ENCODE data around the gene ZNF844.
"Not testable (repeated sequence)": the region's sequence is repeated elsewhere in the genome, so short reads cannot be mapped to it uniquely, and the experiment has no call there.

The ZNF844 gene

GRCh38 chr19:12047868-12048267 is 16.7 kb upstream of the ZNF844 start:
- DNase-seq (ENCODE audit: insufficient read length, low spot score) (no peak), FAIRE-seq (no peak)
- TF ChIP-seq POU2F2 (IDR thresholded peaks at IDR 0.05; ENCODE audit: low read depth, low read length): no peak
- no peak for TF ChIP-seq PAX5 (IDR thresholded peaks at IDR 0.05; ENCODE audit: insufficient read depth, low read length, severe bottlenecking)
- TF ChIP-seq POLR2AphosphoS5 (IDR thresholded peaks at IDR 0.05; ENCODE audit: low read depth, low read length): no peak
- no peak for TF ChIP-seq POLR2A (IDR thresholded peaks at IDR 0.05; ENCODE audit: low read depth, low read length)

GRCh38 chr19:12052091-12052496 is 12.4 kb upstream of the ZNF844 start:
- peak; percentile 65 for FAIRE-seq
- no peak for TF ChIP-seq POLR2AphosphoS5 (IDR thresholded peaks at IDR 0.05; ENCODE audit: low read depth, low read length)
- TF ChIP-seq SPI1 (IDR thresholded peaks at IDR 0.05; ENCODE audit: low read depth, low read length): peak; percentile 62; the same call in 1 of the 2 replicates
- DNase-seq (ENCODE audit: insufficient read length, low spot score): no peak

GRCh38 chr19:12052497-12053169 is 11.9 kb upstream of the ZNF844 start, which contains the start of gene ZNF878:
ZNF878 (minus strand) TSS chr19:12052961; CDS start chr19:12052801, 160 bp downstream.
- DNase-seq (ENCODE audit: insufficient read length, low spot score) (peak; percentile 75), FAIRE-seq (peak; percentile 81)
- TF ChIP-seq POLR2A (IDR thresholded peaks at IDR 0.05; ENCODE audit: low read depth, low read length) (peak; percentile 75), POU2F2 (IDR thresholded peaks at IDR 0.05; ENCODE audit: low read depth, low read length) (no peak), POLR2AphosphoS5 (IDR thresholded peaks at IDR 0.05; ENCODE audit: low read depth, low read length) (peak; percentile 66; the same call in 1 of the 2 replicates), TAF1 (IDR thresholded peaks at IDR 0.05; ENCODE audit: low read depth, low read length) (peak; percentile 86), PAX5 (IDR thresholded peaks at IDR 0.05; ENCODE audit: insufficient read depth, low read length, severe bottlenecking) (no peak)

- TF ChIP-seq SPI1 (IDR thresholded peaks at IDR 0.05; ENCODE audit: low read depth, low read length) (no peak), TAF1 (IDR thresholded peaks at IDR 0.05; ENCODE audit: low read depth, low read length) (no peak), PAX5 (IDR thresholded peaks at IDR 0.05; ENCODE audit: insufficient read depth, low read length, severe bottlenecking) (no peak), POLR2A (IDR thresholded peaks at IDR 0.05; ENCODE audit: low read depth, low read length) (no peak), POLR2AphosphoS5 (IDR thresholded peaks at IDR 0.05; ENCODE audit: low read depth, low read length) (no peak), POU2F2 (IDR thresholded peaks at IDR 0.05; ENCODE audit: low read depth, low read length) (no peak)
- FAIRE-seq (no peak), DNase-seq (ENCODE audit: insufficient read length, low spot score) (no peak)
Observed at GRCh38 chr19:12055784-12056183, 8.7 kb upstream of the ZNF844 start.

- FAIRE-seq (no peak), DNase-seq (ENCODE audit: insufficient read length, low spot score) (no peak)
- TF ChIP-seq POLR2AphosphoS5 (IDR thresholded peaks at IDR 0.05; ENCODE audit: low read depth, low read length) (no peak), POU2F2 (IDR thresholded peaks at IDR 0.05; ENCODE audit: low read depth, low read length) (no peak), SPI1 (IDR thresholded peaks at IDR 0.05; ENCODE audit: low read depth, low read length) (no peak), PAX5 (IDR thresholded peaks at IDR 0.05; ENCODE audit: insufficient read depth, low read length, severe bottlenecking) (no peak), POLR2A (IDR thresholded peaks at IDR 0.05; ENCODE audit: low read depth, low read length) (no peak), TAF1 (IDR thresholded peaks at IDR 0.05; ENCODE audit: low read depth, low read length) (no peak)
Observed at GRCh38 chr19:12075538-12076139, 11.1 kb downstream of the ZNF844 start.

GRCh38 chr19:12076331-12076730 is 11.8 kb downstream of the ZNF844 start:
- FAIRE-seq; DNase-seq (ENCODE audit: insufficient read length, low spot score): not testable (repeated sequence)

GRCh38 chr19:12077375-12077774 is 12.8 kb downstream of the ZNF844 start:
- DNase-seq (ENCODE audit: insufficient read length, low spot score): no peak
- no peak for FAIRE-seq
- no peak for TF ChIP-seq POU2F2 (IDR thresholded peaks at IDR 0.05; ENCODE audit: low read depth, low read length)
- no peak for TF ChIP-seq POLR2A (IDR thresholded peaks at IDR 0.05; ENCODE audit: low read depth, low read length)
- no peak for TF ChIP-seq SPI1 (IDR thresholded peaks at IDR 0.05; ENCODE audit: low read depth, low read length)
- TF ChIP-seq POLR2AphosphoS5 (IDR thresholded peaks at IDR 0.05; ENCODE audit: low read depth, low read length): no peak
- no peak for TF ChIP-seq PAX5 (IDR thresholded peaks at IDR 0.05; ENCODE audit: insufficient read depth, low read length, severe bottlenecking)

GRCh38 chr19:12083336-12083735 is 18.8 kb downstream of the ZNF844 start:
- DNase-seq (ENCODE audit: insufficient read length, low spot score); FAIRE-seq: not testable (repeated sequence)

GRCh38 chr19:12085074-12085818 is 20.7 kb downstream of the ZNF844 start:
- FAIRE-seq (no peak), DNase-seq (ENCODE audit: insufficient read length, low spot score) (no peak)
- no peak for TF ChIP-seq SPI1 (IDR thresholded peaks at IDR 0.05; ENCODE audit: low read depth, low read length)
- no peak for TF ChIP-seq POLR2AphosphoS5 (IDR thresholded peaks at IDR 0.05; ENCODE audit: low read depth, low read length)
- TF ChIP-seq TAF1 (IDR thresholded peaks at IDR 0.05; ENCODE audit: low read depth, low read length): no peak
- no peak for TF ChIP-seq POU2F2 (IDR thresholded peaks at IDR 0.05; ENCODE audit: low read depth, low read length)
- no peak for TF ChIP-seq POLR2A (IDR thresholded peaks at IDR 0.05; ENCODE audit: low read depth, low read length)
- TF ChIP-seq PAX5 (IDR thresholded peaks at IDR 0.05; ENCODE audit: insufficient read depth, low read length, severe bottlenecking): no peak

GRCh38 chr19:12090807-12091206 is 26.3 kb downstream of the ZNF844 start:
- TF ChIP-seq POU2F2 (IDR thresholded peaks at IDR 0.05; ENCODE audit: low read depth, low read length): no peak
- TF ChIP-seq POLR2A (IDR thresholded peaks at IDR 0.05; ENCODE audit: low read depth, low read length): no peak
- no peak for TF ChIP-seq POLR2AphosphoS5 (IDR thresholded peaks at IDR 0.05; ENCODE audit: low read depth, low read length)
- TF ChIP-seq PAX5 (IDR thresholded peaks at IDR 0.05; ENCODE audit: insufficient read depth, low read length, severe bottlenecking): no peak
- TF ChIP-seq SPI1 (IDR thresholded peaks at IDR 0.05; ENCODE audit: low read depth, low read length): no peak
- TF ChIP-seq TAF1 (IDR thresholded peaks at IDR 0.05; ENCODE audit: low read depth, low read length): no peak
- FAIRE-seq (peak; percentile 60), DNase-seq (ENCODE audit: insufficient read length, low spot score) (peak; percentile 39)

Measured in GM12891 (cell line).